IPS-18c (cell line): ENCODE results near the gene IFITM5.

Experiments
- H3K4me3 ChIP-seq: 2 replicates; pipeline ENCODE4 v1.7.0; 2013; ENCODE audit warnings: low read depth, mild to moderate bottlenecking, low read length, moderate library complexity; ENCODE audit not compliant: insufficient read depth
- H3K9me3 ChIP-seq: one replicate; pipeline ENCODE4 v1.6.1; 2013; ENCODE audit warnings: mild to moderate bottlenecking, low read length, moderate library complexity; ENCODE audit not compliant: control insufficient read depth, insufficient read depth

IFITM5 gene

GRCh38 chr11:304915-305843, 5.9 kb upstream of the IFITM5 start:
- Histone ChIP-seq H3K9me3 (no peaks in the 10 kb centered on the region), H3K4me3 (peak overlapping the region; percentile 9)

DNA sequence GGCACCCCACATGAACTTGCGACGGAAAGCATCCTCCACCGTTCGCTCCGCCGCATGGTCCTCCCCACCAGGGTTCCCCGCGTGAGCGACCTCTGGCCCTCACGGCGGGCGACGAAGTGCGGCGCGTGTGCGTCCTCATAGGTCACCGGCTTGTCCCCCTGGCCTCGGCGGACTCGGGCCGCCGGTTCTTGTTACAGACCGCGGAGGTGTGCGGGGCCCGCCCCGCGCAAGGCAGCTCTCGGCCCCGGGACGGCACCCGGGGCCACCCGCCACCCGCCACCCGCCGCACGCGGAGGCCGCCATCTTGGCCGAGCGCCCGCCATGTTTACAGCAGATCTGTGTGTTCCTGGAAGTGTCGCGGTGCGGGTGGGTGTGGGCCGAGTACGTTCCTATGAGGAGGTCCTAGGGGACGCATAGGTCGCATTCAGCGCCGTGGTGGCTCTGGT, 4.8 kb upstream of the IFITM5 start:
- no peak overlapping the region for H3K4me3 ChIP-seq

GRCh38 chr11:303363-303762, 4.0 kb upstream of the IFITM5 start:
- Histone ChIP-seq H3K4me3 (no peak overlapping the region), H3K9me3 (no peaks in the 10 kb centered on the region)

More for the DNA sequence above, 4.8 kb upstream of the IFITM5 start:
- no peaks in the 10 kb centered on the region for H3K9me3 ChIP-seq

DNA sequence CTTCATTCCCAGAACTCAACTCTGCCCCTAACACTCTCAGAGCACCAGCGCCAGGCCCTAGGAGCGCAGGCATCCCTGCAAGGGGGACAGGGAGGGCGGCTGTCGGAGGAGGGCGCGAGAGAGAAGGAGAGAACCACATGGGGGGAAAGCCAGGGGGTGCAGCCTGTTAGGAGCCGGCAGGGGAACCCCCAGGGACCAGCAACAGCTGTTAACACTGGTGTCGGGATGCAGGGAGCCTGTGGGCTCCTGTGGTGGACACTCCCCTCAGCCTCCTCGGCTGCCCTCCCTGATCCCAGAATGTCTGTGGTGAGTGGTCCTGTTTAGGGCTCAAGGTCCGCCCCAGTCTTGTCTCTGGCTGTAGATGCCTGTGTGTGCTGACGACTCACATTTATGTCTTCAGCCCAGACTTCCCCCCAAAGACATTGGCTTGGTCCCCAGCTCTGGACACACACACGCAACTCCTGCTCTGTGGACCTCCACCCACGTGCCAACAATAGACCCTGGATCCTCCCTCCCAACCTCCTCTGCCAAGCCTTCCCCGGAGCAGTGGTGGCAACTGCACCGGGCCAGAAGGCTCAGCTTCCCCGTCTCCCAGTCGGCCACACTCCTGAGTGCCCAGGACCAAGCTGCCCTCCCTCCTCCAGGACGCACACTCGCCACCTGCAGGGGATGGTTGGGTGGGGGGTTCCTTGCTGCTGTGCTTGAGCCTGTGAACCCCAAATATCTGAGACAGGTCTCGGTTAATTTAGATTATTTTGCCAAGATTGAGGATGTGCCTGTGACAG, 817 bp upstream of the IFITM5 start:
- Histone ChIP-seq H3K9me3 (no peaks in the 10 kb centered on the region), H3K4me3 (no peak overlapping the region)

- H3K9me3 ChIP-seq: no peaks in the 10 kb centered on the region
Measured at GRCh38 chr11:298406-299065, 790 bp downstream of the IFITM5 start.

GRCh38 chr11:297586-298405, 1.5 kb downstream of the IFITM5 start:
- H3K9me3 ChIP-seq: peaks cover 2% of the 10 kb centered on the region
- no peak overlapping the region for H3K4me3 ChIP-seq

More at GRCh38 chr11:298406-299065, 790 bp downstream of the IFITM5 start:
- H3K4me3 ChIP-seq: no peak overlapping the region

DNA sequence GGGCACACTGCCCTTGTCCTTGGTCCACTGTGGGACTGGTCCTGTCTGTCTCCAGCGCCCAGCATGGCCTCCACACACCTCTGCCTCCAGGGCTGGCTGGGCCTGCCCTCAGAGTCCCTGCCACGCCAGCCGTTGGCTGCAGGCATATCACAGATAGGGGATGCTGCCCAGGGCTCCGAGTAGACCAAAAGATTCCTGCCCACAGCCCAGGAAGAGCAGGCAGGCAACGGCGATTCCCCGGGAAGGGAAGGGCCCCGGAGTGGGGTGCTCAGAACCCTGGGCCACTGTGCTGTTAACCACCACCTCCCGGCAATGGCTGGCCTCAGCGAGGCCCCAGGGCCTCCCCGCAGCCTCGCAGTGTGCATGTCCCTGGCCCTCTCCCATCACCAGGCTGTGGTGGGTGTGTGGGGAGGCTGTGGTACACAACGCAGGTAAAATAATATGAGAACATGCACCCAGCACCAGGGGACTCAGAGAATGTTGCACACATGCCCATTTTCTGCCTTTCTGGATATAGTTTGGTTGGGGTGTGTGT, 2.2 kb downstream of the IFITM5 start:
- peaks cover 2% of the 10 kb centered on the region for H3K9me3 ChIP-seq
- H3K4me3 ChIP-seq: no peak overlapping the region

- H3K4me3 ChIP-seq: no peak overlapping the region
- H3K9me3 ChIP-seq: peaks cover 2% of the 10 kb centered on the region
Measured at GRCh38 chr11:296171-297050, 2.9 kb downstream of the IFITM5 start.

- H3K4me3 ChIP-seq: no peak overlapping the region
- peaks cover 2% of the 10 kb centered on the region for H3K9me3 ChIP-seq
Measured at GRCh38 chr11:295351-296170, 3.8 kb downstream of the IFITM5 start.

DNA sequence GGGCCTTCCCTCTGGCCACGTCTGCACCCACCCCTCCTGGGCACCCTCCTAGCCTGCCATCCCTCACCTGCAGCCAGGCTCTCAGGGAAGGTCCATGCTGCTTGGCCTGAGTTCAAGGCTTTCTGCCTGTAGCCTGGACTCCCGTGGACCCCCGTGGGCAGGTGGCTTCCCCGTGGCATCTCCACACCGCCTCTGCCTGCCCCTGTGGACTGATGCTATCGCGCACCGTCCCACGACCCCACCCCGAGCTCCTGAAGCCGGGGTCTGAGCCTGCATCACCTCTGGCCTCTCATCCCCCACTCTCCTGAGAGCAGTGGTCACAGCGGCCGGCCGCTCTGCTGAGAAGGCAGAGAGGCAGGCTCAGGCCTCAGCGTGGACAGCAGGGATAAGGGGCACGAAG, 4.5 kb downstream of the IFITM5 start:
- H3K9me3 ChIP-seq: peaks cover 2% of the 10 kb centered on the region
- no peak overlapping the region for H3K4me3 ChIP-seq

DNA sequence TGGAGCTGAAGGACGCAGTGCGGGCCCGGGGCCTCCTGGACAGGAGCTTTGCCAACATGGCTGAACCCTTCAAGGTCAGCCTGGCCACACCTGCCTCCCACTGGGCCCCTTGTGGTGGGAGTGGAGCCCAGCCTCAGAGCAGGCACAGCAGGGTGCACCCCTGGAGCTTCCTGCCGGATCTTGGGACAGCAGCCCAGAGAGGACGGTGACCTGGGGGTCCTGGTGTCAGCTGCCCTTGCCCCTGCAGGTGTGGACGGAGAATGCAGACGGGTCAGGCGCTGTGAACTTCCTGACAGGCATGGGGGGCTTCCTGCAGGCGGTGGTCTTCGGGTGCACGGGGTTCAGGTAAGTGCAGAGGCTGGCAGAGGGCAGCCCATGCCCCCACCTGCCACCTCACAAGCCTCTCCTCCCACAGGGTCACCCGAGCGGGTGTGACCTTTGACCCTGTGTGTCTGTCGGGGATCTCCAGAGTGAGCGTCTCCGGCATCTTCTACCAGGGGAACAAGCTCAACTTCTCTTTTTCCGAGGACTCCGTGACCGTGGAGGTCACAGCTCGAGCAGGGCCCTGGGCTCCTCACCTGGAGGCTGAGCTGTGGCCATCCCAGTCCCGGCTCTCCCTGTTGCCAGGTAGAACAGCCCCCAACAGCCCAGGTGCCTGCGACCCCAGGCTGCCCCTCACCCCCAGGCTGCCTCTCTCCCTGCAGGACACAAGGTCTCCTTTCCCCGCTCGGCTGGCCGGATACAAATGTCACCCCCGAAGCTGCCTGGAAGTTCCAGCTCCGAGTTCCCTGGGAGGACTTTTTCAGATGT, 5.3 kb downstream of the IFITM5 start:
- Histone ChIP-seq H3K4me3 (no peak overlapping the region), H3K9me3 (peaks cover 2% of the 10 kb centered on the region)

DNA sequence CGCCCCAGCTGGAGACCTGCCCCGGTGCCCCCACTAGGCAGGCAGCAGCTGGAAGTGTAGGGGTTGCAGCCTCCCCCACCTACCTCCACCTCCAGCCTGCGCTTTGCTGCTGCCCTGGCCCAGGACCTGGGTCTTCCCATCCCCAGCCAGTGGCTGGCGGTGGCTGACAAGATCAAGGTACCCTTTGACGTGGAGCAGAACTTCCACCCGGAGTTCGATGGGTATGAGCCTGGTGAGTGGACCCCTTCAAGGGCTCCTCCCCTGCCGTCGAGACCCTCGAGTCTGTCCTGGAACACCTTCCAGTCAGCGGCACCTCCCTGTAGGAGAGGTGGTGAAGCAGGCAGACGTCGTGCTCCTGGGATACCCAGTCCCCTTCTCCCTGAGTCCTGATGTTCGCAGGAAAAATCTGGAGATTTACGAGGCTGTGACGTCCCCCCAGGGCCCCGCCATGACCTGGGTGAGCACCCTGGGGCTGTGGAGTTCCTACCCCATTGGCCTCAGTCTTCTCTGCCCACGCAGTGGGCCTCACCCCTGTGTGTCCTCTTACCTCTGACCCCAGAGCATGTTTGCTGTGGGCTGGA, 6.0 kb downstream of the IFITM5 start:
- H3K4me3 ChIP-seq: no peak overlapping the region
- peaks cover 2% of the 10 kb centered on the region for H3K9me3 ChIP-seq

- Histone ChIP-seq H3K4me3 (no peak overlapping the region), H3K9me3 (peaks cover 2% of the 10 kb centered on the region)
Measured at GRCh38 chr11:292211-293121, 6.9 kb downstream of the IFITM5 start.
